ENCODE data around the gene TM9SF4.

- TF ChIP-seq EP300 (IDR thresholded peaks at IDR 0.05) (no peak), CTCF (IDR thresholded peaks at IDR 0.05) (no peak)
Observed at GRCh38 chr20:32111156-32111686, 1.7 kb downstream of the TM9SF4 start.

Measured in upper lobe of left lung (tissue), 4 donors.